ENCODE measurements around the gene PTPRT. TPM values are rescaled to one million over a fixed set of nuclear protein-coding genes. Genes with fewer than 3 reads are reported as not detected.

Gene PTPRT
- total and polyA plus RNA-seq, 2 of the 4 experiments (the other 2 are of a cell fraction): not detected

GRCh38 chr20:42102000-42102399, 1087.7 kb downstream of the PTPRT start:
- DNase-seq: no peak
- no peak overlapping the region for H3K14ac ChIP-seq (replicated peaks; ENCODE audit: low read depth, low read length)
- no peaks in the 10 kb centered on the region for H3K79me1 ChIP-seq (ENCODE audit: low read depth in 1 of 2, low read length in 2 of 2)
- TF ChIP-seq USF2 (IDR thresholded peaks at IDR 0.05; ENCODE audit: low read depth, low read length): no peak
- no peak for TF ChIP-seq CTCF (conservative IDR thresholded peaks at IDR 0.05; ENCODE audit: low read depth, low read length)
- TF ChIP-seq ELK1 (IDR thresholded peaks at IDR 0.05; ENCODE audit: borderline replicate concordance, low read depth, low read length): no peak
- no peak for TF ChIP-seq RAD21 (IDR thresholded peaks at IDR 0.05; ENCODE audit: low read length)
- TF ChIP-seq NFE2L2 (IDR thresholded peaks at IDR 0.05; ENCODE audit: low read depth, low read length): no peak
- no peak for TF ChIP-seq MAFK (IDR thresholded peaks at IDR 0.05; ENCODE audit: low read depth, low read length)
- TF ChIP-seq CHD1 (IDR thresholded peaks at IDR 0.05; ENCODE audit: low read depth, low read length): no peak
- no peak for TF ChIP-seq MXI1 (IDR thresholded peaks at IDR 0.05; ENCODE audit: borderline replicate concordance, low read depth, low read length)
- TF ChIP-seq RCOR1 (IDR thresholded peaks at IDR 0.05; ENCODE audit: insufficient replicate concordance, low read length): no peak
- TF ChIP-seq RFX5 (IDR thresholded peaks at IDR 0.05; ENCODE audit: low read depth, low read length): no peak
- no peak for TF ChIP-seq FOS (IDR thresholded peaks at IDR 0.05; ENCODE audit: low read depth, low read length)
- TF ChIP-seq MAZ (IDR thresholded peaks at IDR 0.05; ENCODE audit: borderline replicate concordance, low read depth, low read length): no peak
- no peak for TF ChIP-seq CEBPB (IDR thresholded peaks at IDR 0.05; ENCODE audit: low read depth, low read length)
- TF ChIP-seq BHLHE40 (IDR thresholded peaks at IDR 0.05; ENCODE audit: low read depth, low read length): no peak
- no peak for TF ChIP-seq SMC3 (IDR thresholded peaks at IDR 0.05; ENCODE audit: low read depth, low read length)
- TF ChIP-seq POLR2A (IDR thresholded peaks at IDR 0.05; ENCODE audit: low read depth, low read length): no peak
- no peak overlapping the region for H3K18ac ChIP-seq (ENCODE audit: low read depth, low read length)
- H3K4me1 ChIP-seq (ENCODE audit: control insufficient read depth, insufficient read depth, low read length): no peaks in the 10 kb centered on the region
- no peak overlapping the region for H4K8ac ChIP-seq (ENCODE audit: low read depth in 2 of 2, low read length in 2 of 2)
- H3K4me2 ChIP-seq (ENCODE audit: low read depth, low read length): no peak overlapping the region
- H2AK5ac ChIP-seq (ENCODE audit: low read depth, low read length): no peak overlapping the region
- no peak overlapping the region for H2BK120ac ChIP-seq (ENCODE audit: low read depth, low read length)
- POLR2A ChIA-PET (ENCODE audit: unreplicated experiment): no interaction called here
- in situ Hi-C loops (cut with MboI; ENCODE audit: low sequenced_read_pairs): no loop called here
- dilution Hi-C loops (cut with HindIII; ENCODE audit: low sequenced_read_pairs, unreplicated experiment): no loop called here
- H3K27ac ChIP-seq (ENCODE audit: insufficient read depth, low read length): no peak overlapping the region
- H3K4me3 ChIP-seq (ENCODE audit: insufficient read depth, low read depth, low read length): no peak overlapping the region
- CTCF ChIA-PET: no interaction called here
- WGBS, 2 experiments (ENCODE audit: extremely low coverage in 2 of 2, insufficient read length in 1 of 2): 58% methylated on average over 9 of the region's 12 CpGs; no CpG with 5 or more reads in 1 of the 2 experiments
- no peak overlapping the region for H2AK9ac ChIP-seq (replicated peaks; ENCODE audit: low read depth, low read length, poor library complexity)
- H3K9ac ChIP-seq (ENCODE audit: low read depth, low read length): no peak overlapping the region
- H2AFZ ChIP-seq (replicated peaks; ENCODE audit: low read length, poor library complexity): no peak overlapping the region
- H3K23ac ChIP-seq (ENCODE audit: low read depth, low read length): no peak overlapping the region
- intact Hi-C loops (cut with micrococcal nuclease): no loop called here
- no peak overlapping the region for H4K91ac ChIP-seq (ENCODE audit: insufficient read depth, low read depth, low read length)
- no TSS peak for BruUV-seq (replicated peaks)
- no peak overlapping the region for H3K4ac ChIP-seq (ENCODE audit: low read depth, low read length)
- no peaks in the 10 kb centered on the region for H3K36me3 ChIP-seq (ENCODE audit: control insufficient read depth, insufficient read depth, low read length)
- no peak overlapping the region for H3K56ac ChIP-seq (ENCODE audit: extremely low read depth, insufficient read depth, low read length)
- H3K9me3 ChIP-seq (ENCODE audit: control insufficient read depth, insufficient read depth, low read length): peaks cover 33% of the 10 kb centered on the region
- H4K20me1 ChIP-seq (ENCODE audit: insufficient read depth, low read length): no peaks in the 10 kb centered on the region
- no peak overlapping the region for H2BK15ac ChIP-seq (ENCODE audit: low read depth, low read length)
- ATAC-seq (ENCODE audit: low read depth): no peak
- no peaks in the 10 kb centered on the region for H3K27me3 ChIP-seq (ENCODE audit: control insufficient read depth, insufficient read depth, low read length)
- no peak overlapping the region for H4K5ac ChIP-seq (ENCODE audit: low read depth, low read length)
- H3K9me1 ChIP-seq (ENCODE audit: insufficient read depth, low read length): no peaks in the 10 kb centered on the region
- H2BK5ac ChIP-seq (ENCODE audit: low read depth, low read length, poor library complexity, severe bottlenecking): no peak overlapping the region
- H2BK20ac ChIP-seq (ENCODE audit: low read depth, low read length): no peak overlapping the region

Measured in IMR-90 (cell line).